Activated T-helper 9 cell treated with anti-CD3 and anti-CD28 coated beads, Interleukin-2, amount 50 U/mL, for 16 hours (primary cell): ENCODE measurements around the gene KIF3A.

Experiments
- DNase-seq: peaks from one replicate; pipeline ENCODE4 v3.0.0-alpha.2; 2020; ENCODE audit warnings: low read depth

The KIF3A gene

DNA sequence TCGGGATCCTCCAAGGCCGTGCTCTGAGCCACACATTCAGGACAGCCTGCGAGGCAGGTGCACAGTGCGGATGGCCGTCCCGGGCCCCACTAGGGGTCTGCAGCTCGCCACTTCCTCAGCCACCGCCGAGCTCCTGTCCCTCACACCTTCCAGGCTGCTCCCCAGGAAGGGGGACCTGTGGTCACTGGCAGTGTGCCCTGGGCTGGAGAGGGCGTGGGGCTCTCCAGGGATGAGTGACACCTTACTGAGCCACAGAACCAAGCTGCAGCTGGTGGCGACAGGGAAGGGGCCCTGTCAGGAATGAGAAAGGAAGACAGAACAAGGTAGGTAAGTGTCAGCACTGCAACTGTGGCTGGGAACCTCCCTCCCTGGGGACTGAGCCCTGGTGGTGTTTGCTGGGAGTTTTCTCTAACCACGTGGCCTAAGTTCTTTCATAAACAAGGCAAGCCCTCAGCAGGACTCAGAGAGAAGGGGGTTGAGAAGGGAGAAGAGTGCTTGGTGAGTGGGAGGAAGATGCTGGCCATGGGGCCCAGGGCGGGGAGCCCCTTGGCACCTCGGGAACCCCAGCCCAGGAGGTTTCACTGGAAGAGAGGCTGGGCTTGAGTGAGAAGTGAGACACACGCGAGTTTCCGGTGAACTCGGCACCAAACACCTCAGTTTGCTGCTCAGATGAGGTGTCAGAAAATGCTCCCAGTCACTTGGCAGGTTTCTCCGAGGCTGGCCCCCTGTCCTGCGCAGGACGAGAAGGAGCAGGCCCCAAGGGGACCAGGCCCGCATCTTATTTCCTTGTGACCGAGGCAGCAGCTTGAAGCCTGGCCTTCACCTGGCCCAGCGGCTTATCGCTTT is 74.2 kb downstream of the KIF3A start:
- DNase-seq: no peak

DNA sequence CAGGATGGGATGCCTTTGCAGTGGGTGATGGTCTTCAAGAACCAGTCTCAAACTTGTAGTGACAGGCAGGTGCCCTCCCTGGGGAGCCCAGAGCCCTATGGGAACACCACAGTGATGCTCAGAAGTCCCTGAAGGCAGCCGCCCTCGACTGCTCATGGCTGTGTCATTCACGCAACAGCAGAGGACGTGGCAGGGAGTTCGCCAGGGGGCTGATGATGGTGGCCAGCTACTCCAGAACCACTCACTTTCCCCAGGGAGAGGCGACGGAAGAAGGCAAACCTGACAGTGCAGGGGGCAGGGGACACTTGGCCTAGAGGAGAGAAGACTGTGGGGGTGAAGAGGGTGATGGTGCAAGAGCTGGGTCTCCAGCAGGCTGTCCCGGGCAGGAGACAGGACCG is 75.3 kb downstream of the KIF3A start:
- no peak for DNase-seq

DNA sequence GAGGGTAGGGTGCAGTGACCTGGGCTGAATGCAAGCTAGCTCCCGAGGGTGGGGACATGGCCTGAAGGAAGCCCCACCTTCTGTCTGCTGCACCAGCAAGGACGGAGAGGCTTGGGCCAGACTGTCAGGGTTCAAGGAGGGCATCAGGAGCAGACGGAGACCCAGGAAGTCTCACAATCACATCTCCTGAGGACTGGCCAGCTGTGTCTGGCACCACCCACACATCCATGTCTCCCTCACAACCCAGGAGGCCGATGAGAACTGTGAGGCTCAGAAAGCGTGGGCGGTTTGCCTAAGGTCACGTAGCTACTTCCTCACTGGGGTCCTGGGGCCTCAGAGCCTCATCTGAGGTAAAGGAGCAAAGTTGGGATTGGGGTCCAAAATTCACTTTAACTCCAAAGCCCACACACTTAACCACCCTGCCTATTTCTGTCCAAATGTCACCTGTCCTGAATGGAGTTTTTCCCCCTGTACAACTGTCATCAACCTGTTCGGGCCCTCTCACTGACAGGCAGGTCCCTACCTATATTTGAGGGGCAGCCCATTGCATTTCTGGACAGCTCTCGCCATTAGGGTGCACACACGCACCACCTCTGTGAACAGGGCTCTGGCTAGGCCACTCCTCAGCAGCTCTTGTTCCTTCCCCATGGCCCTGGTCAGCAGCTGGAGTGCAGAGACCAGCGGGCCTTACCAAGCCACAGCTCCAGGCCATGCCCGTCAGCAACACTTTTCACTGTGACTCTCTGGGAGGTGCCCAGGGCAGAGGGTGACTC is 75.9 kb downstream of the KIF3A start:
- DNase-seq: no peak

DNA sequence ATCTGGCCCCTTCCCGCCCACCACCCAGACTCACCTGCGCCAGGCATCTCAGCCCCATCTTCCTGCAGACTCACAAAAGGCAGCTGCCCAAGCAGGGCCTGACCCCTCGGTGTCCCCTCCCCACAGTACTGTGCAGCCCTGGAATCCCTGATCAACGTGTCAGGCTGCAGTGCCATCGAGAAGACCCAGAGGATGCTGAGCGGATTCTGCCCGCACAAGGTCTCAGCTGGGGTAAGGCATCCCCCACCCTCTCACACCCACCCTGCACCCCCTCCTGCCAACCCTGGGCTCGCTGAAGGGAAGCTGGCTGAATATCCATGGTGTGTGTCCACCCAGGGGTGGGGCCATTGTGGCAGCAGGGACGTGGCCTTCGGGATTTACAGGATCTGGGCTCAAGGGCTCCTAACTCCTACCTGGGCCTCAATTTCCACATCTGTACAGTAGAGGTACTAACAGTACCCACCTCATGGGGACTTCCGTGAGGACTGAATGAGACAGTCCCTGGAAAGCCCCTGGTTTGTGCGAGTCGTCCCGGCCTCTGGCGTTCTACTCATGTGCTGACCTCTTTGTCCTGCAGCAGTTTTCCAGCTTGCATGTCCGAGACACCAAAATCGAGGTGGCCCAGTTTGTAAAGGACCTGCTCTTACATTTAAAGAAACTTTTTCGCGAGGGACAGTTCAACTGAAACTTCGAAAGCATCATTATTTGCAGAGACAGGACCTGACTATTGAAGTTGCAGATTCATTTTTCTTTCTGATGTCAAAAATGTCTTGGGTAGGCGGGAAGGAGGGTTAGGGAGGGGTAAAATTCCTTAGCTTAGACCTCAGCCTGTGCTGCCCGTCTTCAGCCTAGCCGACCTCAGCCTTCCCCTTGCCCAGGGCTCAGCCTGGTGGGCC is 77.5 kb downstream of the KIF3A start:
- DNase-seq: no peak

DNA sequence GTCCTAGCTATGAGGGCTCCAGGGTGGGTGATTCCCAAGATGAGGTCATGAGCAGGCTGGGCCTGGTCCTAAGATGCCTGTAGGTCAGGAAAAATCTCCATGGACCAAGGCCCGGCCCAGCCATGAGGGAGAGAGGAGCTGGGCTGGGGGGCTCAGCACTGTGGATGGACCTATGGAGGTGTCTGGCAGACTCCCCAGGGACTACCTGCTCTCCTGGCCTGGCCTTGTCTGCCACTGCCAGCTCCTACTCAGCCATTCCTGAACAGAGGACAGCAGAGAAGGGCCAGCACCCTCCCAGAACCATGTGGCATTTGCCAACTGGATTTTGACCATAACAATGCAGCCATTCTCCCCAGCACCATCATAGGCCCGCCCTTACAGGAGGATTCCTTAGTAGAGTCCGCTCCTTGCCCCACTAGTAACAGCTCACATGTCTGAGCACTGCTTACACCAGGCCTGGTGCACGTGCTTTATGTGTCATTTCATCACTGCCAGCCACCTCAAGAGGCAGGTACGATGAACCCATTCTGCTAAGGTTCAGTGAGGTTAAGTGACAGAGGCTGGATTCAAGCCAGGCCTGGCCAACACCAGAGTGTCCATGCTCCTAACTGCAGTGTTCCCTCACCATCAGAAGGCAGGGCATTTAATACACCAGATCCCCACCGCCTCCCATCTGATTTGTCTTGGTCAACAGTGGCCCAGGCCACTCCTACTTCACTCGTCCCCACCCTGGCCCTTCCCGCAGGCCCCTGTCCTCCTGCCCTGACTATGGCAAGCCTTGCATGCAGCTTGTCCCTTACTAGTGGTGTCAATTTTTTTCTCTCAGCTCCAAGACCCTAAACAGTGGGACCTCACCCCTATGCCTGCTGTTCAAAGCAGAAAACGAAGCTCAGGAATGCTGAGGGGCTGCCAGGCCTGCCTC is 78.7 kb downstream of the KIF3A start:
- no peak for DNase-seq

DNA sequence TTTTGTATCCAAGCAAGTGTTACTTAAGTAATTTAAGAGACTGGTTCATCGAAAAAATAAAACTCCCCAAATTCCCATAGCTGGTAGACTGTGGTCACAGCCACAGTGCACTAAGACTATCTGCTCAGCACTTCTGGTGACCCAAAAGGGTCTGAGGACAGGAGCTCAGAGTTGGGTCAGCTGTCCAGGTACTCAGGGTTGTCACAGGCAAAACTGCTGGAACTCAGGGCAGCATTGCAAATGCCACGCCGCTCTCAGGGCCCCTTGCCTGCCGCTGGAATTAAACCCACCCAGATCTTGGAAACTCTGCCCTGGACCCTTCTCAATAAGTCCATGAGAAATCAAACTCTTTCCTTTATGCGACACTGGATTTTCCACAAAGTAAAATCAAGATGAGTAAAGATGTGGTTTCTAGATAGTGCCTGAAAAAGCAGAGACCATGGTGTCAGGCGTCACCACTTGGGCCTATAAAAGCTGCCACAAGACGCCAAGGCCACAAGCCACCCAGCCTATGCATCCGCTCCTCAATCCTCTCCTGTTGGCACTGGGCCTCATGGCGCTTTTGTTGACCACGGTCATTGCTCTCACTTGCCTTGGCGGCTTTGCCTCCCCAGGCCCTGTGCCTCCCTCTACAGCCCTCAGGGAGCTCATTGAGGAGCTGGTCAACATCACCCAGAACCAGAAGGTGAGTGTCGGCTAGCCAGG is 79.5 kb downstream of the KIF3A start, which contains the start of gene IL13:
IL13 (plus strand) TSS at position 498 of the 705 bp plus-strand sequence; CDS start at position 512, 14 bp downstream.
- no peak for DNase-seq

DNA sequence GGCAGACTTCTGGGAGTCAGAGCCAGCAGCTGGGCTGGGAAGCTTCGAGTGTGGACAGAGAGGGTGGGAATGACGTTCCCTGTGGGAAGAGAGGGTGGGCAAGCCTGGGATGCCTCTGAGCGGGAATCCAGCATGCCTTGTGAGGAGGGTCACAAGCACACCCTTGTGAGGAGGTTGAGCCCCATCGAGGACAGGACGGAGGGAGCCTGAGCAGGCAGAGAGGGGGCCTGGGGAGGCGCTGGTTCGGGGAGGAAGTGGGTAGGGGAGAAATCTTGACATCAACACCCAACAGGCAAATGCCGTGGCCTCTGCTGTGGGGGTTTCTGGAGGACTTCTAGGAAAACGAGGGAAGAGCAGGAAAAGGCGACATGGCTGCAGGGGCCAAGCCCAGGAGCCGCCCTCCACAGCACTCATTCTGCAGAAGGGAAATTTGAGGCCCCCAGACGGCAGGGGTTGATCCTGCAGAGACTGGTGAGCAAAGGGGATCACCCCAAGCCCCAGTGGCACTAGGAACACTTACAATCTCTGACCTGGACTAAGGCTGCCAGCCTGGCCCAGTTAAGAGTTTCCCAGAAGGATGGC is 80.5 kb downstream of the KIF3A start:
- DNase-seq: no peak

DNA sequence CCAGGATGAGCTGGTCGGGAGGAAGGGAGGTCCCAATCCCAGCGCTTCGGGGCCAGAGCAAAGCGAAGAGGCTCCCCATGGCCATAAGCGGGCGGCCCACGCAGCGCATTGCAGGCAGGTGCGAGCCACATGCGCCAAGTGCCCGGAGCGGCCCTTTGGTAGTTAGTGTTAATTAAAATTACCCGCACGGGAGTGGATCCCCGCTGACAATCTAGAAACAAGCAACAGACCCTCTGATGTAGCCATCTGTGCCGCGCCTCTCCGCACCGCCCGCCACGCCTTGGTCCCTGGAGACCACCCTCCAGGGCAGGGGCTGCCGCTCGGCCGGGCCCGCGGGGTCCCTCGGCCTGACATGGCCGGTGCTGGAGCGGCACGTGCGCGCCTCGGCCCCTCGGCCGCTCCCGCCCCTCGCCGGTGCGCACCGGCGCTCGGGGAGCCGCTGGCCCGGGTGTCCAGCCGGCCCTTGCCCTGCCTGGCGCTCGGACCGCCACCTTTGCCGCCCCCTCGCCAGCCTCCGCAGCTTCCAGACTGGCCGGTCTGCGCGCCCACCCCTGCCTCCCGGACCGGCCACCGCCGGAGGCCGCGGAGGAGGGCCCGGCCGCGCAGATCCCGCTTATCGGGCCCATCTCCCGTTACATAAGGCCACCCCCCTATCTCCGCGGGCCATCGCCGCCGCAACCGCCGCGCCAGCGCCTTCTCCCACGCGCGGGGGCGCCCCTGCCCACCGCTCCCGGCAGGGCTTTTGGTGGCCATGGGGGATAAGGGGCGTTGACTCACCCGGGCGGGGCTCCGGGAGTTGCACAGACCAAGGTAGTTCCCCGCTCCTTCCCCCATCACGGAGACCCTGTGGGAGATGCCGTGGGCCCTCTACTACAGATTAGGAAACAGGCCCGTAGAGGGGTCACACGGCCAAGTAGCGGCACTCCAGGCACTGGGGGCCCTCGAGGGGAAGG is 81.2 kb downstream of the KIF3A start:
- DNase-seq: no peak

DNA sequence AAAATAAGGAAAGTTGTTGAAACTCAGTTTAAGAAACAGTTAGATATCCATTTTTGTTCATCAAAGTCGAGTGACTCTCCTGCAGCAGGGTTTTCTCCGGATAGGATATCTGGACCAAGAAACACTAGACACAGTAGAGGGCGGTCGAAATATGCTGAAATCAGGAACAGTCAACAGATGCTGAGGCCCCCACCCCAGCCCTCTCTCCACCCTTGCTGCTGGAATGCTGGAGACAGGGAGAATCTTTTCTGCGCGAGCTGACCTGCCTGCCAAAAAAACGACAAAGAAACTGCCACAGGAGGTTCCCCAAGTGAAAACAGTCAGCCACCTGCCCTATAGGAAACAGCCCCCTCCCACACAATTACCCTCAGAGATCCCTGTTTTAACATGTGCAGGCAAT is 83.6 kb downstream of the KIF3A start:
- DNase-seq: no peak

DNA sequence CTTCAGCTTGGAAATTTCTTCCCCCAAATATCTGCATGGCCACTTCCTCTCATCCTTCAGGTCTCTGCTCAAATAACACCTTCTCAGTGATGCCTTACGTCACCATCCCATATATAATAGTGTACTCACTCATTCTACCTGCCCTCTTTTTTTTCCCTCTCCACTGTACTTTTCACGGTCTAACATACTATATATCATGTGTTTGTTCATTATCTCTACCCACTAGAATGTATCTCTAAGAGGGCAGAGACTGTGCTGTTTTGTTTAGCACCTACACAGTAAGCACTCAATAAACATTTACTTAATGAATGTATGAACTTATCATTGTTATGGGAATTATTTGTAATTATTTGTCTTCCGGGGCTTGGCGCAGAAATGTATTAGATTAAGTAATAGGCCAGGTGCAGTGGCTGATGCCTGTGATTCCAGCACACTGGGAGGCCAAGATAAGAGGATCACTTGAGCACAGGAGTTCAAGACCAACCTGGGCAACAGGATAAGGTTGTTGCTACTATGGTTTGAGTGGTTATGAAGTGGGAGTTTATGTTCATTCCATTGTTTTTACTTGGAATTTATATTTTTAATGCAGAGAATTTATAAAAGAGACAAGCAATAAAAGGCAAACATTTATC is 85.4 kb downstream of the KIF3A start:
- no peak for DNase-seq

DNA sequence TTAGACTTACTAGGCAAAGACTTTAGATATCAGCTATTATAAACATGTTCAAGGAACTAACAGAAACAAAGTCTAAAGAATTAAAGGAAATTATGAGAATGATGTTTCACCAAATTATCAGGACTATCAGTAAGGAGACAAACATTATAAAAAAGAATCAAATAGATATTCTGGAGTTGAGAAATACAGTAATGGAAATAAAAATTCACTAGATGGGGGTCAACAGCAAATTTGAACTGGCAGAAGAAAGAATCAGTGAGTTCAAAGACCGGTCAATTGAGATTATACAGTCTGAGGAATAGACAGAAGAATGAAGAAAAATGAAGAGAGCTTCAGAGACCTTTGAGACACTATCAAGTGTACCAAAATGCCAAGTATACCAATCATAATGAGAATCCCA is 89.0 kb downstream of the KIF3A start:
- DNase-seq: no peak

DNA sequence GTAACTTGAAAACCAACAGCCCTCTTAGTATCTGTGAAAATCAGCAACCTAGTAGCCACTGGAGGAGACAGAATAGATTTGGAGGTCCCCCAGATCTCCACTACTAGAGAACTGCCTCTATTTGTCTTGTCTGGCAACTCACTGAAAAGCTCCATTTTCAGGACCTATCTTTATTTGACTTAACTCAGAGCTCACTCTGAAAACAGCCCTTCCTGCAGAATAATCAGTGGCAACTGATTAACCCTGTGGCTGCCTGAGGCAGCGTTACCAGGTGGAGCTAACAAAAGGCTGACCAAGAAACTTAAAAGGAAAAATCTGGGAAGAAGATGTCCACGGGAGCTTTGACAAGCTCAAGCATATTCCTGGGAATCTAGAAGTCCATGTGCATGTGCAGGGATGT is 89.9 kb downstream of the KIF3A start:
- no peak for DNase-seq

DNA sequence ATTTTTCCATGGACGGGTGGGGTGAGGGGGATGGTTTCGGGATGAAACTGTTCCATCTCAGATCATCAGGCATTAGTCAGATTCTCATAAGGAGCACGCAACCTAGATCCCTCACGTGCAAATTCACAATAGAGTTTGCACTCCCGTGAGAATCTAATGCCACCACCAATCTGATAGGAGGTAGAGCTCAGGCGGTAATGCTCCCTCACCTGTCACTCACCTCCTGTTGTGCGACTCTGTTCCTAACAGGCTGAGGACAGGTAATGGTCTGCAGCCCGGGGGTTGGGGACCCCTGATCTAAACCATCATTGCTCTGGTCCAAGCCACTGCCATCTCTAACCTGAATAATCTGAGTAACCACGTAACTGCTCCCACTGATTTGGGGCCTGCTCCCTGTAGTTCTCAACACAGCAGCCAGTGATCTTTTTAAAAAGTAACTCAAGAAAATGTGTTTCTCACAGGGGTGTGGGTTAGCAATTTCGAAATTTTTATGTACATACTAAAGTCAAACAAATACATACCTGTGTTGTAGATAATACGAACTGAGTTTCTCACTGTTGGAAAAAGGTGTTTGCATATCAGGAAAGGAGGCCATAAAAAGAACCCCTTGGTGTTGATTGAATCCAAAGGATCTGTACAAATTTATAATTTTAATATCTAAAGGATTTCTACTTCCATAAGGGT is 90.6 kb downstream of the KIF3A start:
- DNase-seq: no peak

DNA sequence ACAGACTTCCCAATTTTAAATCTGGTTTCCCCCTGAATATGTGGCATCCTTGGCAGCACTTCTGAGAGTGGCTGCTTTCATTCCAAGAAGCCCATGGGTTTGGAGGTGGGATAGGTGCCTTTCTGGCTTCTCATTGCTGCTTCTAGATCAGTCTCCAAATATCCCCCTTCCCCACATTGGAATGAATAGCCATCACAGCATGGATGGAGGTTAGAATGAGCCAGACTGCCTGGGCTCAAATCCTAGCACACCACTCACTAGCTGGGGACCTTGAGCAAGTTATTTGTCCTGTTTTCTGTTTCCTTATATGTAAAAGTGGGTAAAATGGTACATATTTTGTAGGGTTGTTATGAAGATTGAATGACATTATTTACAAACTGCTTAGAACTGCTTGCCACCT is 93.2 kb downstream of the KIF3A start:
- no peak for DNase-seq
